Measurements from ENCODE around the gene ATF5.
"Not testable (repeated sequence)": the region's sequence is repeated elsewhere in the genome, so short reads cannot be mapped to it uniquely, and the experiment has no call there.

ATF5 gene

GRCh38 chr19:49924004-49924880 lies 4.8 kb upstream of the ATF5 start:
- peak in 1 of 2 experiments; percentile 24 for DNase-seq

GRCh38 chr19:49924881-49925210 lies 4.2 kb upstream of the ATF5 start:
- not testable (repeated sequence) for DNase-seq

GRCh38 chr19:49925486-49925885 lies 3.5 kb upstream of the ATF5 start:
- no peak for DNase-seq

- no peak for DNase-seq
Observed at GRCh38 chr19:49926515-49926914, 2.5 kb upstream of the ATF5 start.

GRCh38 chr19:49927526-49928264 lies 1.3 kb upstream of the ATF5 start:
- no peak for DNase-seq

- DNase-seq = peak; percentile 97 to 98
Observed at GRCh38 chr19:49929611-49930482, 842 bp downstream of the ATF5 start.

GRCh38 chr19:49930483-49931011 lies 1.5 kb downstream of the ATF5 start:
- DNase-seq = peak in 1 of 2 experiments; percentile 63

- DNase-seq = no peak
Observed at GRCh38 chr19:49931293-49932040, 2.5 kb downstream of the ATF5 start.

- DNase-seq = no peak
Observed at GRCh38 chr19:49932041-49932451, 3.0 kb downstream of the ATF5 start.

GRCh38 chr19:49932731-49933131 lies 3.7 kb downstream of the ATF5 start:
- no peak for DNase-seq

- no peak for DNase-seq
Observed at GRCh38 chr19:49933643-49934042, 4.6 kb downstream of the ATF5 start.

GRCh38 chr19:49936549-49936948 lies 7.5 kb downstream of the ATF5 start:
- no peak for DNase-seq

- peak; percentile 49 to 85 for DNase-seq
Observed at GRCh38 chr19:49937750-49938381, 8.9 kb downstream of the ATF5 start.

- DNase-seq = no peak
Observed at GRCh38 chr19:49938662-49939061, 9.7 kb downstream of the ATF5 start.

- no peak for DNase-seq
Observed at GRCh38 chr19:49939721-49940481, 10.9 kb downstream of the ATF5 start.

GRCh38 chr19:49940482-49940791 lies 11.4 kb downstream of the ATF5 start:
- DNase-seq = no peak

- DNase-seq = peak in 1 of 2 experiments; percentile 30
Observed at GRCh38 chr19:49944567-49944966, 15.6 kb downstream of the ATF5 start.

- no peak for DNase-seq
Observed at GRCh38 chr19:49946415-49946814, 17.4 kb downstream of the ATF5 start.

GRCh38 chr19:49949742-49950589 lies 21.0 kb downstream of the ATF5 start:
- peak in 1 of 2 experiments; percentile 10 for DNase-seq

GRCh38 chr19:49950590-49950948 lies 21.6 kb downstream of the ATF5 start:
- no peak for DNase-seq

All from NCI-H526 (cell line).